Measurements from ENCODE around the gene STK32B. TPM values are rescaled to one million over a fixed set of nuclear protein-coding genes. Genes with fewer than 3 reads are reported as not detected.

The STK32B gene
- total and polyA plus RNA-seq, 3 donors from 2014 or later = 17.5 to 29.7 (median 22.6) TPM

DNA sequence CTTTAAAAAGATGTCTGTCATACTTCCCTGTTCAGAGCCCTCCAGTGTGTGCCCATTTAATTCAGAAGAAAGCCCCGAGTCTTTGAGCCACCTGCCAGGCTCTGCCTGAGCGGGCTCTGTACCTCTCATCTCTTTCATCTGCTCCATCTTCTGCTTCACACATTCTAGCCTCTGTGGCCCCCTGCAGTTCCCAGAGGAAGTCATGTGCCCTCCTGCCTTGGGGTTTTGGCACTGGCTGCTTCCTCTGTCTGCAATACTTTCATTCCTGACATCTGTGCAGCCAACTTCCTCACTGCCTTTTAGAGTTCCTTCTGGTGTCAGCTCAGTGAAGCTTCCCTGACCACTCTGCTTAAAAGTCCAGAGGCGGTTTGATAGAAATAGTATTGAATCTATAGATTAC lies 6.2 kb upstream of the STK32B start:
- Histone ChIP-seq H3K36me3 (ENCODE audit: low read depth, missing control alignments) (no peaks in the 10 kb centered on the region), H3K9me3 (no peaks in the 10 kb centered on the region), H3K27ac (no peak overlapping the region), H3K4me1 (no peaks in the 10 kb centered on the region), H3K27me3 (no peaks in the 10 kb centered on the region), H3K4me3 (no peak overlapping the region)
- TF ChIP-seq POLR2A (IDR thresholded peaks at IDR 0.05) = no peak
- TF ChIP-seq, protein P1, sequence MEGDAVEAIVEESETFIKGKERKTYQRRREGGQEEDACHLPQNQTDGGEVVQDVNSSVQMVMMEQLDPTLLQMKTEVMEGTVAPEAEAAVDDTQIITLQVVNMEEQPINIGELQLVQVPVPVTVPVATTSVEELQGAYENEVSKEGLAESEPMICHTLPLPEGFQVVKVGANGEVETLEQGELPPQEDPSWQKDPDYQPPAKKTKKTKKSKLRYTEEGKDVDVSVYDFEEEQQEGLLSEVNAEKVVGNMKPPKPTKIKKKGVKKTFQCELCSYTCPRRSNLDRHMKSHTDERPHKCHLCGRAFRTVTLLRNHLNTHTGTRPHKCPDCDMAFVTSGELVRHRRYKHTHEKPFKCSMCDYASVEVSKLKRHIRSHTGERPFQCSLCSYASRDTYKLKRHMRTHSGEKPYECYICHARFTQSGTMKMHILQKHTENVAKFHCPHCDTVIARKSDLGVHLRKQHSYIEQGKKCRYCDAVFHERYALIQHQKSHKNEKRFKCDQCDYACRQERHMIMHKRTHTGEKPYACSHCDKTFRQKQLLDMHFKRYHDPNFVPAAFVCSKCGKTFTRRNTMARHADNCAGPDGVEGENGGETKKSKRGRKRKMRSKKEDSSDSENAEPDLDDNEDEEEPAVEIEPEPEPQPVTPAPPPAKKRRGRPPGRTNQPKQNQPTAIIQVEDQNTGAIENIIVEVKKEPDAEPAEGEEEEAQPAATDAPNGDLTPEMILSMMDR (IDR thresholded peaks at IDR 0.05) = no peak
- WGBS, 2 donors = 81 to 82% methylated on average over 3 of the region's 3 CpGs
- intact Hi-C loops (cut with DNase I; ENCODE audit: low total_unique reads) = no loop called here
- DNase-seq = no peak

DNA sequence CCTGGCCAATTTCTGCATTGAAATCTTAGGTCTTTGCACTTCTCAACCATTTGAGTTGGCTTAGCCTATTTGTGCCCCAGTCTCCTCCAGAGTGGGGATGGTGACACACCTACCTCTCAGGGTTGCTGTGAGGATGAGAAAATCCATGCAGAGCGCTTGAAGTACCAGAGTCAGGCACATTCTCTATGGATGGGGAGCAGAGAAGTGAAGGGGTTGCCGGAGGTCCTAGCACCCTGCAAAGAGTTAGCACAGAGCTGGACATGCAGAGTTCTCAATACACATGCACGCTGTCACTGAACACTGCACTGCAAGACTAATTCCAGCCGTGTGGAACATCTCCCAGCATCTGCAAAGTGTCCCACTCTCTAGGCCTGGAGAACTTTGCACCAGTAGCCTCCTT lies 2.6 kb upstream of the STK32B start:
- intact Hi-C loops (cut with DNase I; ENCODE audit: low total_unique reads) = no loop called here
- peaks cover 6% of the 10 kb centered on the region for H3K4me1 ChIP-seq
- H3K4me3 ChIP-seq = no peak overlapping the region
- TF ChIP-seq, protein P1 (IDR thresholded peaks at IDR 0.05) = no peak
- TF ChIP-seq POLR2A (IDR thresholded peaks at IDR 0.05) = no peak
- no peaks in the 10 kb centered on the region for H3K9me3 ChIP-seq
- 84 to 86% methylated on average over 4 of the region's 4 CpGs for WGBS, 2 donors
- H3K36me3 ChIP-seq (ENCODE audit: low read depth, missing control alignments) = no peaks in the 10 kb centered on the region
- no peaks in the 10 kb centered on the region for H3K27me3 ChIP-seq
- DNase-seq = no peak
- no peak overlapping the region for H3K27ac ChIP-seq

DNA sequence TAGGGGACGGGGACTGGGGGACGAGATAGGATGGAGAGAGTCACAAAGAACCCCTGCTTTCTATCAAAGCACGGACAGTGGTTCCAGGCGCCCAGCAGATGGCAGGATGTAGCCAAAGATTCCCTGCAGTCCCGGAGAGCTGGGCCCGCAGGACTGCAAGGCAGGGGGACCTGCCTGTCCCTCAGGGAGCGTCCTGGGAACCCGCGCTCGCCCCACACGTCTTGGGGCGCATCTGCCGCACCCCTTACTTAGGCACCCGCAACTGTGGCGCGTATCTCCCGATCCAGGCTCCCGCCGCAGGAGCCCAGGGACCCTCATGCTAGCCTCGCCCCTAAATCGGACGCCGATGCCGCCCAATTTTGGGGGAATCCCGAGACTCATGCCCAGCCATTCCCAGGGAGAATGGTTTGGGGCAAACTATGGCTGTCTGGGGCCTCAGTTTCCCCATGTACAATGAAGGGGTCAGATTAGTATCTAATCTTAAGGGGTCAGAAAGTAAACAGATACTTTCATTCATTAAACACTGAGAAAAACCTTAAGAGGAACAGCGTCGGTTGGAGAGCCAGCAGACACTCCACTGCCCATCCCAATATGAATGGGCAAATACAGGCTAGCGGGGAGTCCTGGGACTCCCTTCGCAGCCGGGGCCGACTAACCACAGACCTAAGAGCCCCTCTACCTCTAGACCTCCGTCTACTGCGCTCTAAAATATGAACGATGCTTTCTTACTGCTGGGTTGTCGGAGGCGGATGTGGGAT lies 581 bp upstream of the STK32B start:
- TF ChIP-seq, protein P1 (IDR thresholded peaks at IDR 0.05) = peak in 2 of 3 experiments; percentile 33 to 44
- TF ChIP-seq POLR2A (IDR thresholded peaks at IDR 0.05) = no peak
- Histone ChIP-seq H3K9me3 (no peaks in the 10 kb centered on the region), H3K27ac (peak overlapping the region in 1 of 2 donors; percentile 24), H3K4me3 (peak overlapping the region; percentile 51 to 70), H3K27me3 (no peaks in the 10 kb centered on the region), H3K36me3 (ENCODE audit: low read depth, missing control alignments) (no peaks in the 10 kb centered on the region), H3K4me1 (peaks cover 6% of the 10 kb centered on the region)
- intact Hi-C loops (cut with DNase I; ENCODE audit: low total_unique reads) = no loop called here
- peak; percentile 75 for DNase-seq
- WGBS, 2 donors = 1 to 2% methylated on average over 19 to 36 of the region's 36 CpGs

DNA sequence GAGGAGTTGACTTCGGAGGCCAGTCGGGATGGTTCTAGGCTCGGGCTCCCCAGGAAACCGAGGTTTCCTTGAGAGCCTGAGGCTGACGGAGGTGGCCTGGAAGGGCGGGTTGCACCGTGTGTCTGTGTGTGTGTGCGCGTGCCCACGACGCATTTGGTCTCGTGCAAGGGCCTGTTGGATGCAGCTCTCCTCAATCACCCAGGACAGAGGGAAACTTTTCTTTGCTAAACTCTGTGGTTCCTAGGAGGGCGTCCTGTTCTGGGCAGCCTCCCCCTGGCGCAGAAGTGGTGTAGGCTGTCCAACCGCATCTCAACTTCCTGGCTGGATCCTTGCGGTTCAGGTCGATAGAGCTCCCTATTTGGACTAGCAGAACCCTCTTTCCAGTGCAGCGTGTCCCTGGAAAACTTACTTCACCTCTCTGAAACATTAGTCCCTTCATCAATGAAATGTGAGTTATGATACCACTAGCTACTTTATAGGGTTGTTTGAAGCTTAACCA lies 973 bp downstream of the STK32B start:
- TF ChIP-seq, protein P1 (IDR thresholded peaks at IDR 0.05) = no peak
- no peak for TF ChIP-seq POLR2A (IDR thresholded peaks at IDR 0.05)
- 10 to 28% methylated on average over 17 of the region's 18 CpGs for WGBS, 2 donors
- H3K27ac ChIP-seq = no peak overlapping the region

More for the DNA sequence above, 973 bp downstream of the STK32B start:
- peak overlapping the region; percentile 51 to 70 for H3K4me3 ChIP-seq
- no peaks in the 10 kb centered on the region for H3K9me3 ChIP-seq
- no peaks in the 10 kb centered on the region for H3K27me3 ChIP-seq
- no peaks in the 10 kb centered on the region for H3K36me3 ChIP-seq (ENCODE audit: low read depth, missing control alignments)
- DNase-seq = peak; percentile 19
- intact Hi-C loops (cut with DNase I; ENCODE audit: low total_unique reads) = no loop called here
- H3K4me1 ChIP-seq = peaks cover 6% of the 10 kb centered on the region
